NB4 (cell line): ENCODE measurements around the gene LTB4R2.
A peak's percentile ranks its signal among the peaks of the same experiment; 100 is the strongest.

Source experiments
- MYC ChIP-seq: IDR thresholded peaks from 2 replicates; pipeline ENCODE4 v1.6.1; 2011; ENCODE audit warnings: low read depth, low read length
- POLR2A ChIP-seq: IDR thresholded peaks from 2 replicates; pipeline ENCODE4 v1.6.1; 2011; ENCODE audit warnings: mild to moderate bottlenecking; ENCODE audit not compliant: insufficient read length; ENCODE audit errors: extremely low read depth
- TF ChIP-seq, protein P1 (sequence below): IDR thresholded peaks from one replicate; pipeline ENCODE4 v1.5.1; 2012; ENCODE audit warnings: low read depth, low read length
- TF ChIP-seq, protein P2 (sequence below): IDR thresholded peaks from 2 replicates; pipeline ENCODE4 v1.6.1; 2011; ENCODE audit warnings: low read depth, low read length

DNA sequence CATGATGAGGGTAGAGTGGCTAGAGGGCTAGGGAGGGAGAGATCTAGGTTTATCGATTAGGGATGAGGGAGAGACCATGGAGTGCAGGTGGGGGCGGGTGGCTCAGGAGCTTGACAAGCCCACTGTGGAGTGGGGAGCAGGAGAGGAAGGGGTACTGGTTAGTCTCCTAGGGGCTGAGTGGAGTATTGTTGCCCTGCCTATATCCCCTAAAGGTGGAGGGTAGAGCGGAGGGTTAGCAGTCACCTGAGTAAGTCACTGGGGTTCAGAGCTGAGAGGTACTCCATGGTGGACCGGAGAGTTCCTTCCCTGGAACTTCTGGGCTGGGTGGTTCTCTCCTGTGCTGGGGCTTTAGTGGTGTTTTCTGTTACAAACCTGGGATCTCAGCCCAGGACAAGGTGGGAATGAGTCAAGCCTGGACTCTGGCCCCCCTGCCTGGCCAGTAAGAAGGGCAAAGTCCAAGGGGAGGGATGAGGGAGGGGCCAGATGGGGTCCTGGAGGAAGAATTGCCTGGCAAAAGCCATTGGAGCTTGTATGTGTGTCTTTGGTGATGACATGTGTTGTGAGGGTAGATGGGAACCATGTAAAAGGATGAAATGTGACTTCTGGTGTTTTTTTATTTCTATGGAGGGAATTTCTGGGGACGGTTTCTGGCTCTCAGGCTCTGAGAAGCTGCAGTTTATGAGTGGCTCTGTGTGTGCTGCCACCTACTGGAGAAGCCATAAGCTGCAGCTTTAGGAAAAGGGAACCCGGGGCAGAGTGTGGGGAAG, 2.2 kb upstream of the LTB4R2 start, which contains the start of gene CIDEB:
- TF ChIP-seq, protein P1, sequence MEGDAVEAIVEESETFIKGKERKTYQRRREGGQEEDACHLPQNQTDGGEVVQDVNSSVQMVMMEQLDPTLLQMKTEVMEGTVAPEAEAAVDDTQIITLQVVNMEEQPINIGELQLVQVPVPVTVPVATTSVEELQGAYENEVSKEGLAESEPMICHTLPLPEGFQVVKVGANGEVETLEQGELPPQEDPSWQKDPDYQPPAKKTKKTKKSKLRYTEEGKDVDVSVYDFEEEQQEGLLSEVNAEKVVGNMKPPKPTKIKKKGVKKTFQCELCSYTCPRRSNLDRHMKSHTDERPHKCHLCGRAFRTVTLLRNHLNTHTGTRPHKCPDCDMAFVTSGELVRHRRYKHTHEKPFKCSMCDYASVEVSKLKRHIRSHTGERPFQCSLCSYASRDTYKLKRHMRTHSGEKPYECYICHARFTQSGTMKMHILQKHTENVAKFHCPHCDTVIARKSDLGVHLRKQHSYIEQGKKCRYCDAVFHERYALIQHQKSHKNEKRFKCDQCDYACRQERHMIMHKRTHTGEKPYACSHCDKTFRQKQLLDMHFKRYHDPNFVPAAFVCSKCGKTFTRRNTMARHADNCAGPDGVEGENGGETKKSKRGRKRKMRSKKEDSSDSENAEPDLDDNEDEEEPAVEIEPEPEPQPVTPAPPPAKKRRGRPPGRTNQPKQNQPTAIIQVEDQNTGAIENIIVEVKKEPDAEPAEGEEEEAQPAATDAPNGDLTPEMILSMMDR, result peak; percentile 94
- TF ChIP-seq POLR2A, result no peak
- no peak for TF ChIP-seq MYC
- TF ChIP-seq, protein P2, sequence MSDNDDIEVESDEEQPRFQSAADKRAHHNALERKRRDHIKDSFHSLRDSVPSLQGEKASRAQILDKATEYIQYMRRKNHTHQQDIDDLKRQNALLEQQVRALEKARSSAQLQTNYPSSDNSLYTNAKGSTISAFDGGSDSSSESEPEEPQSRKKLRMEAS, result no peak
